Testis (tissue), 2 donors: ENCODE measurements around the gene CLVS2.

Source experiments
- POLR2A ChIP-seq: fragments of 450-650 bp; IDR thresholded peaks from one replicate; pipeline ENCODE4 v1.6.1; 2017; ENCODE audit warnings: antibody characterized with exemption, mild to moderate bottlenecking, moderate library complexity
- TF ChIP-seq, protein P1 (sequence below), 3 experiments: fragments of 450-650 bp in 2 of 3; fragments of 200-600 bp in 1 of 3; sonication (generic) in 1 of 3; IDR thresholded peaks; one replicate each; pipeline ENCODE4 v1.5.1; 2016 to 2019; ENCODE audit warnings: antibody characterized with exemption in 3 of 3, mild to moderate bottlenecking in 2 of 3, moderate library complexity in 1 of 3

DNA sequence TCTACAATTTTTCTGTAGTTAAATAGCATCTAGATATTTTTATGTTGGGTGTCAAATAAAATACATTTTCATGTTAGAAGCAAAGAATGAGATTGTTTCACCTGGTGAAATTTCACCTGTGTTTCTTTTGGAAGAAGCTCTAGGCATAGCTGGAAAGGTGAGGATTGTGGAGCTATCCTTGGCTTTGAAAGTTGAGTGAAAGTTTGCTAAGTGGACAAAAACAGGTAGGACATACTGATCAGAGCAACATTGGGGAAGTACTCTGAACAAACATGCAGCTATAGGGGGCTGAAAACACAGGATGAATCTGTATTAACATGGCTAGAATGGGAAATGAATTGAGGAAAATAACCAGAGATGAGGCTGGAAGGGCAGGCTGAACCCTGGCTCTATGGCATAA, 18.8 kb downstream of the CLVS2 start:
- no peak for TF ChIP-seq POLR2A
- TF ChIP-seq, protein P1, sequence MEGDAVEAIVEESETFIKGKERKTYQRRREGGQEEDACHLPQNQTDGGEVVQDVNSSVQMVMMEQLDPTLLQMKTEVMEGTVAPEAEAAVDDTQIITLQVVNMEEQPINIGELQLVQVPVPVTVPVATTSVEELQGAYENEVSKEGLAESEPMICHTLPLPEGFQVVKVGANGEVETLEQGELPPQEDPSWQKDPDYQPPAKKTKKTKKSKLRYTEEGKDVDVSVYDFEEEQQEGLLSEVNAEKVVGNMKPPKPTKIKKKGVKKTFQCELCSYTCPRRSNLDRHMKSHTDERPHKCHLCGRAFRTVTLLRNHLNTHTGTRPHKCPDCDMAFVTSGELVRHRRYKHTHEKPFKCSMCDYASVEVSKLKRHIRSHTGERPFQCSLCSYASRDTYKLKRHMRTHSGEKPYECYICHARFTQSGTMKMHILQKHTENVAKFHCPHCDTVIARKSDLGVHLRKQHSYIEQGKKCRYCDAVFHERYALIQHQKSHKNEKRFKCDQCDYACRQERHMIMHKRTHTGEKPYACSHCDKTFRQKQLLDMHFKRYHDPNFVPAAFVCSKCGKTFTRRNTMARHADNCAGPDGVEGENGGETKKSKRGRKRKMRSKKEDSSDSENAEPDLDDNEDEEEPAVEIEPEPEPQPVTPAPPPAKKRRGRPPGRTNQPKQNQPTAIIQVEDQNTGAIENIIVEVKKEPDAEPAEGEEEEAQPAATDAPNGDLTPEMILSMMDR (IDR thresholded peaks at IDR 0.05) = no peak
